NB4 (cell line): ENCODE measurements around the gene DLG1.

Experiments used
- DNase-seq: peaks from one replicate; pipeline ENCODE4 v3.0.0; 2010; ENCODE audit warnings: low read depth
- H3K4me3 ChIP-seq: one replicate; pipeline ENCODE4 v1.5.1; 2011; ENCODE audit warnings: mild to moderate bottlenecking, low read depth, low read length, moderate library complexity
- CTCF ChIP-seq: IDR thresholded peaks from one replicate; pipeline ENCODE4 v1.5.1; 2012; ENCODE audit warnings: low read depth, low read length
- MAX ChIP-seq: IDR thresholded peaks from 2 replicates; pipeline ENCODE4 v1.6.1; 2011; ENCODE audit warnings: low read depth, low read length
- MYC ChIP-seq: IDR thresholded peaks from 2 replicates; pipeline ENCODE4 v1.6.1; 2011; ENCODE audit warnings: low read depth, low read length
- POLR2A ChIP-seq: IDR thresholded peaks from 2 replicates; pipeline ENCODE4 v1.6.1; 2011; ENCODE audit warnings: mild to moderate bottlenecking; ENCODE audit not compliant: insufficient read length; ENCODE audit errors: extremely low read depth

DLG1 gene

GRCh38 chr3:197001972-197002700 is 296.3 kb downstream of the DLG1 start:
- DNase-seq = no peak
- H3K4me3 ChIP-seq = no peak overlapping the region
- TF ChIP-seq CTCF = no peak
- no peak for TF ChIP-seq MYC
- TF ChIP-seq MAX = no peak
- TF ChIP-seq POLR2A = no peak

- no peak overlapping the region for H3K4me3 ChIP-seq
- DNase-seq = no peak
- TF ChIP-seq MYC (no peak), POLR2A (no peak), CTCF (no peak), MAX (no peak)
These were observed 297.1 kb downstream of the DLG1 start for GRCh38 chr3:197001106-197001971.

GRCh38 chr3:197000211-197000610 is 298.2 kb downstream of the DLG1 start:
- TF ChIP-seq CTCF (no peak), MAX (no peak), POLR2A (no peak), MYC (no peak)
- DNase-seq = peak; percentile 41

GRCh38 chr3:196998966-196999760 is 299.2 kb downstream of the DLG1 start:
- TF ChIP-seq CTCF (no peak), MAX (no peak), MYC (no peak), POLR2A (no peak)
- no peak overlapping the region for H3K4me3 ChIP-seq
- DNase-seq = no peak

More at GRCh38 chr3:197000211-197000610, 298.2 kb downstream of the DLG1 start:
- no peak overlapping the region for H3K4me3 ChIP-seq

GRCh38 chr3:196997311-196997710 is 301.1 kb downstream of the DLG1 start:
- no peak overlapping the region for H3K4me3 ChIP-seq
- DNase-seq = no peak
- TF ChIP-seq CTCF = no peak
- no peak for TF ChIP-seq POLR2A
- no peak for TF ChIP-seq MAX
- no peak for TF ChIP-seq MYC
